ENCODE data around the gene FGGY. TPM values are rescaled to one million over a fixed set of nuclear protein-coding genes. Genes with fewer than 3 reads are reported as not detected.

Gene FGGY
- total and polyA plus RNA-seq, 8 donors: 6.2 to 27.0 (median 16.0) TPM

GRCh38 chr1:59276439-59276851 is 20.4 kb upstream of the FGGY start:
- WGBS, 2 donors: 79 to 87% methylated on average over 3 of the region's 3 CpGs
- intact Hi-C loops (cut with DNase I): no loop called here
- no peaks in the 10 kb centered on the region for H3K4me1 ChIP-seq
- H3K36me3 ChIP-seq: no peaks in the 10 kb centered on the region
- no peak for DNase-seq
- no peak for ATAC-seq
- no peak overlapping the region for H3K27ac ChIP-seq
- FAIRE-seq: no peak
- H3K9me3 ChIP-seq: no peaks in the 10 kb centered on the region
- H3K4me3 ChIP-seq: no peak overlapping the region
- no peak for TF ChIP-seq CTCF (IDR thresholded peaks at IDR 0.05)
- no peaks in the 10 kb centered on the region for H3K27me3 ChIP-seq

GRCh38 chr1:59278780-59279354 is 18.0 kb upstream of the FGGY start:
- no peak for TF ChIP-seq CTCF (IDR thresholded peaks at IDR 0.05)
- 91 to 94% methylated on average over 2 of the region's 2 CpGs for WGBS, 2 donors
- H3K9me3 ChIP-seq: no peaks in the 10 kb centered on the region
- intact Hi-C loops (cut with DNase I): no loop called here
- H3K27me3 ChIP-seq: no peaks in the 10 kb centered on the region
- H3K4me1 ChIP-seq: no peaks in the 10 kb centered on the region
- no peak overlapping the region for H3K27ac ChIP-seq
- DNase-seq: no peak
- no peaks in the 10 kb centered on the region for H3K36me3 ChIP-seq
- H3K4me3 ChIP-seq: no peak overlapping the region
- FAIRE-seq: no peak
- ATAC-seq: no peak

- TF ChIP-seq CTCF (IDR thresholded peaks at IDR 0.05): no peak
- FAIRE-seq (no peak), DNase-seq (no peak), ATAC-seq (no peak)
- no peaks in the 10 kb centered on the region for H3K36me3 ChIP-seq
- H3K27me3 ChIP-seq: no peaks in the 10 kb centered on the region
- H3K4me1 ChIP-seq: no peaks in the 10 kb centered on the region
- H3K4me3 ChIP-seq: no peak overlapping the region
- intact Hi-C loops (cut with DNase I): no loop called here
- H3K9me3 ChIP-seq: no peaks in the 10 kb centered on the region
- WGBS, 2 donors: 87 to 90% methylated on average over 5 of the region's 5 CpGs
- no peak overlapping the region for H3K27ac ChIP-seq
These were observed 17.2 kb upstream of the FGGY start for GRCh38 chr1:59279645-59280044.

- Histone ChIP-seq H3K36me3 (no peaks in the 10 kb centered on the region), H3K9me3 (no peaks in the 10 kb centered on the region), H3K4me3 (no peak overlapping the region), H3K27me3 (no peaks in the 10 kb centered on the region), H3K4me1 (no peaks in the 10 kb centered on the region), H3K27ac (no peak overlapping the region)
- intact Hi-C loops (cut with DNase I): no loop called here
- ATAC-seq (no peak), FAIRE-seq (no peak), DNase-seq (no peak)
- TF ChIP-seq CTCF (IDR thresholded peaks at IDR 0.05): no peak
- WGBS, 2 donors: 80 to 100% methylated on average over 1 of the region's 1 CpG
These were observed 13.9 kb upstream of the FGGY start for GRCh38 chr1:59282951-59283350.

- WGBS, 2 donors: 86 to 93% methylated on average over 4 of the region's 4 CpGs
- Histone ChIP-seq H3K4me3 (no peak overlapping the region), H3K4me1 (peaks cover 0 to 2% (median 0%) of the 10 kb centered on the region in 3 donors), H3K27ac (no peak overlapping the region), H3K9me3 (no peaks in the 10 kb centered on the region), H3K36me3 (no peaks in the 10 kb centered on the region), H3K27me3 (no peaks in the 10 kb centered on the region)
- no peak for ATAC-seq
- intact Hi-C loops (cut with DNase I): no loop called here
- DNase-seq: no peak
- no peak for TF ChIP-seq CTCF (IDR thresholded peaks at IDR 0.05)
- no peak for FAIRE-seq
These were observed 11.2 kb upstream of the FGGY start for GRCh38 chr1:59285691-59286090.
